ENCODE measurements around the gene EZR. TPM values are rescaled to one million over a fixed set of nuclear protein-coding genes. Genes with fewer than 3 reads are reported as not detected.
A peak's percentile ranks its signal among the peaks of the same experiment; 100 is the strongest.
"Not testable (repeated sequence)": the region's sequence is repeated elsewhere in the genome, so short reads cannot be mapped to it uniquely, and the experiment has no call there.

The EZR gene
- total RNA-seq, 4 donors from 2014 or later = 27.4 to 94.0 (median 59.3) TPM

- TF ChIP-seq, protein P1, sequence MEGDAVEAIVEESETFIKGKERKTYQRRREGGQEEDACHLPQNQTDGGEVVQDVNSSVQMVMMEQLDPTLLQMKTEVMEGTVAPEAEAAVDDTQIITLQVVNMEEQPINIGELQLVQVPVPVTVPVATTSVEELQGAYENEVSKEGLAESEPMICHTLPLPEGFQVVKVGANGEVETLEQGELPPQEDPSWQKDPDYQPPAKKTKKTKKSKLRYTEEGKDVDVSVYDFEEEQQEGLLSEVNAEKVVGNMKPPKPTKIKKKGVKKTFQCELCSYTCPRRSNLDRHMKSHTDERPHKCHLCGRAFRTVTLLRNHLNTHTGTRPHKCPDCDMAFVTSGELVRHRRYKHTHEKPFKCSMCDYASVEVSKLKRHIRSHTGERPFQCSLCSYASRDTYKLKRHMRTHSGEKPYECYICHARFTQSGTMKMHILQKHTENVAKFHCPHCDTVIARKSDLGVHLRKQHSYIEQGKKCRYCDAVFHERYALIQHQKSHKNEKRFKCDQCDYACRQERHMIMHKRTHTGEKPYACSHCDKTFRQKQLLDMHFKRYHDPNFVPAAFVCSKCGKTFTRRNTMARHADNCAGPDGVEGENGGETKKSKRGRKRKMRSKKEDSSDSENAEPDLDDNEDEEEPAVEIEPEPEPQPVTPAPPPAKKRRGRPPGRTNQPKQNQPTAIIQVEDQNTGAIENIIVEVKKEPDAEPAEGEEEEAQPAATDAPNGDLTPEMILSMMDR (IDR thresholded peaks at IDR 0.05) = no peak
- no peak for TF ChIP-seq POLR2A (IDR thresholded peaks at IDR 0.05)
- H3K9me3 ChIP-seq = no peaks in the 10 kb centered on the region
- no peaks in the 10 kb centered on the region for H3K4me1 ChIP-seq
- no peak overlapping the region for H3K27ac ChIP-seq
- no peak for DNase-seq
- intact Hi-C loops (cut with DNase I; ENCODE audit: low total_unique reads) = no loop called here
- H3K36me3 ChIP-seq = no peaks in the 10 kb centered on the region
- no peak overlapping the region for H3K4me3 ChIP-seq
- no peaks in the 10 kb centered on the region for H3K27me3 ChIP-seq
Measured at GRCh38 chr6:158830736-158831135, 11.6 kb upstream of the EZR start.

DNA sequence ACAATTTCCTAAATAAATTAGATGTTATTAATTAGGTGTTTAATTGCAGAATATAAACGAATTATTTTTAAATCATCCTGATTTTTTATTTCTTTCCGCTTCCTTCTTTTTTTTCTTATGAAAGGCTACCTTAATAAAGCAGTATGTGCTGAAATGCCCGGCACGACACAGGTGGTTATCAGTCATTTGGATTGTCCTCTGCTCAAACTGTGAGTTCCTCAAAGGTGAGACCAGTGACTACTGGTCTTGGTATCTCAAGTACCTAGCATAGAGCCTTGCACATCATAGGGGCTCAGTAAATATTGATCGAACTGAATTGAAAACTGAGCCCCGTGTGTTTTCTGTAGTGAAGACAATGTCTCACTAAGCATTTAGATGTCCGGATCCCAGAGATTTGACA is 9.6 kb upstream of the EZR start:
- no peak overlapping the region for H3K4me3 ChIP-seq
- H3K36me3 ChIP-seq = no peaks in the 10 kb centered on the region
- H3K4me1 ChIP-seq = no peaks in the 10 kb centered on the region
- TF ChIP-seq, protein P1 (IDR thresholded peaks at IDR 0.05) = no peak
- TF ChIP-seq POLR2A (IDR thresholded peaks at IDR 0.05) = no peak
- DNase-seq = no peak
- no peaks in the 10 kb centered on the region for H3K9me3 ChIP-seq
- intact Hi-C loops (cut with DNase I; ENCODE audit: low total_unique reads) = no loop called here
- no peaks in the 10 kb centered on the region for H3K27me3 ChIP-seq
- no peak overlapping the region for H3K27ac ChIP-seq

- TF ChIP-seq, protein P1 (IDR thresholded peaks at IDR 0.05) = no peak
- TF ChIP-seq POLR2A (IDR thresholded peaks at IDR 0.05) = no peak
- Histone ChIP-seq H3K36me3 (no peaks in the 10 kb centered on the region), H3K9me3 (no peaks in the 10 kb centered on the region), H3K27me3 (no peaks in the 10 kb centered on the region), H3K4me1 (no peaks in the 10 kb centered on the region), H3K4me3 (no peak overlapping the region), H3K27ac (no peak overlapping the region)
- DNase-seq = no peak
- intact Hi-C loops (cut with DNase I; ENCODE audit: low total_unique reads) = no loop called here
Measured at GRCh38 chr6:158826819-158827501, 7.8 kb upstream of the EZR start.

DNA sequence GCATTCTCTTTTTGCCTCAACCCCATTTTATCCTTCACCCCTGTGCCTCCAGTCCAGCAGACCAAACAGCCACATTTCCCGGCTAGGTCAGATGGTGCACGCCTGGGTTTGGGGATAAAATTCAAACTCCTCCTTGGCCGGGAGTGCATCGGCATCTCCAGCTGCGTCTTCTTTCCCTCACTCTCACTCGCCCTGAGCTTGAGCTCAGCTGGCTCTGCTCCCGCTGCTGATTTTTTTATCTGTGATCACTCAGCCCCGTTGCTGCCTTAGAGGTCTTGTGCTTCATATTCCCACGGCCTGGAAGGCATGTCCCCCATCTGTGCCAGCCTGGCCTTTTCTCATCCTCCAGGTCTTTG is 6.8 kb upstream of the EZR start:
- Histone ChIP-seq H3K36me3 (no peaks in the 10 kb centered on the region), H3K4me3 (no peak overlapping the region), H3K9me3 (no peaks in the 10 kb centered on the region), H3K27ac (no peak overlapping the region), H3K27me3 (no peaks in the 10 kb centered on the region), H3K4me1 (no peaks in the 10 kb centered on the region)
- peak in 1 of 2 donors; percentile 25 for DNase-seq
- TF ChIP-seq POLR2A (IDR thresholded peaks at IDR 0.05) = no peak
- TF ChIP-seq, protein P1 (IDR thresholded peaks at IDR 0.05) = no peak
- intact Hi-C loops (cut with DNase I; ENCODE audit: low total_unique reads) = no loop called here

GRCh38 chr6:158825038-158825950 is 6.1 kb upstream of the EZR start:
- no peak for DNase-seq
- intact Hi-C loops (cut with DNase I; ENCODE audit: low total_unique reads) = no loop called here
- Histone ChIP-seq H3K4me1 (no peaks in the 10 kb centered on the region), H3K27ac (no peak overlapping the region), H3K4me3 (no peak overlapping the region), H3K36me3 (no peaks in the 10 kb centered on the region), H3K9me3 (no peaks in the 10 kb centered on the region), H3K27me3 (no peaks in the 10 kb centered on the region)
- TF ChIP-seq POLR2A (IDR thresholded peaks at IDR 0.05) = no peak
- TF ChIP-seq, protein P1 (IDR thresholded peaks at IDR 0.05) = no peak

- H3K4me3 ChIP-seq; intact Hi-C loops (cut with DNase I; ENCODE audit: low total_unique reads); H3K36me3 ChIP-seq; H3K27me3 ChIP-seq; H3K9me3 ChIP-seq; H3K27ac ChIP-seq; DNase-seq; H3K4me1 ChIP-seq: not testable (repeated sequence)
Measured at GRCh38 chr6:158823616-158824015, 4.4 kb upstream of the EZR start.
